Measurements from ENCODE around the gene GRHL3.

Gene GRHL3

GRCh38 chr1:24279590-24280232, 39.4 kb upstream of the GRHL3 start:
- no peak for TF ChIP-seq CTCF (IDR thresholded peaks at IDR 0.05)
- no peak for TF ChIP-seq ZFX (IDR thresholded peaks at IDR 0.05; ENCODE audit: borderline replicate concordance)
- H3K27ac ChIP-seq, result no peak overlapping the region

- no peak overlapping the region for H3K27ac ChIP-seq
- TF ChIP-seq ZFX (IDR thresholded peaks at IDR 0.05; ENCODE audit: borderline replicate concordance), result no peak
- TF ChIP-seq CTCF (IDR thresholded peaks at IDR 0.05), result no peak
These were observed 37.6 kb upstream of the GRHL3 start for GRCh38 chr1:24281591-24281990.

- no peak overlapping the region for H3K27ac ChIP-seq
- TF ChIP-seq ZFX (IDR thresholded peaks at IDR 0.05; ENCODE audit: borderline replicate concordance) (no peak), CTCF (IDR thresholded peaks at IDR 0.05) (no peak)
These were observed 36.7 kb upstream of the GRHL3 start for GRCh38 chr1:24282491-24282890.

GRCh38 chr1:24283326-24284155, 35.6 kb upstream of the GRHL3 start:
- peak overlapping the region; percentile 51 for H3K27ac ChIP-seq

GRCh38 chr1:24284156-24284471, 35.0 kb upstream of the GRHL3 start:
- TF ChIP-seq CTCF (IDR thresholded peaks at IDR 0.05) (no peak), ZFX (IDR thresholded peaks at IDR 0.05; ENCODE audit: borderline replicate concordance) (no peak)
- H3K27ac ChIP-seq, result peak overlapping the region; percentile 51

More at GRCh38 chr1:24283326-24284155, 35.6 kb upstream of the GRHL3 start:
- TF ChIP-seq CTCF (IDR thresholded peaks at IDR 0.05), result no peak

- TF ChIP-seq ZFX (IDR thresholded peaks at IDR 0.05; ENCODE audit: borderline replicate concordance), result no peak
- TF ChIP-seq CTCF (IDR thresholded peaks at IDR 0.05), result no peak
- H3K27ac ChIP-seq, result no peak overlapping the region
These were observed 33.9 kb upstream of the GRHL3 start for GRCh38 chr1:24285231-24285630.

Data from 22Rv1 (cell line).